GM19438 (cell line): ENCODE results near the gene TNFAIP1.

Experiments used
- ATAC-seq: cut with Tn5 transposase; IDR thresholded peaks from one replicate; pipeline ENCODE4 v1.9.1; 2021; ENCODE audit warnings: low read depth; ENCODE audit not compliant: unreplicated experiment

TNFAIP1 gene

DNA sequence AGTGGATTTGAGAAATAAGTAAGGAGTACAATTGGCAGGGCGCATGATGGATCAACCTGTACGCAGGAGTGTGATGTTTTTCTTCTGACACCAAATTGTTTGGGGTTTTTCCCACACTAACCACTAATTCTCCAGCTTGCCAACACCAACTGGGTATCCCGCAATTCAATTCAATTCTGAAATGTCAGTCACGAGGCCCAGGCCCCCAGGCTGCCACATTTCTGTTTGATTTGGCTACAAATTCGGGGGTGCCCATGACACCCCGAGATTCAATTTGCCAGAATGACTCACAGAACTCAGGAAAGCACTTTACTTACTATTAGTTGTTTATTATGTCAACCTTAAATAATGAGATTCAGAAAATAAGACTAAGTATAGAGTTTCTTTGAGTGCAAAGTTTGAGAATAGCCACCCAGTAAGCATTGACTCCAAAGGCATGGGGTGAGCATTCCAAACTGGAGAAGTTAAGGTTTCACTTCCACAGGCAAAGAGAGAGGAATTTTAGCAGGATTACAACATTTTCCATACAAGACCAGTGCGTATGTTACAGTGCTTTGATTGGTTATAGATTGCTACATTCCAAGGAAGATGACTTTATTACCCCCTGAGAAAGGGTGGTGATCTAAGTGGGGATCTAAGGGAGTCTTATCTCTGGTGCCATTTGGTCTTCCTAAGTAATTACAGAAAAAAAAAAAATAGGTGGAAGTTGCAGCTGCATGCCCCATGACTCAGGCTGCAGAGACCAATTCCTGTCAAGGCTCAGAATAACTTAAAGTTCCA lies 59.0 kb downstream of the TNFAIP1 start:
- ATAC-seq, result no peak

DNA sequence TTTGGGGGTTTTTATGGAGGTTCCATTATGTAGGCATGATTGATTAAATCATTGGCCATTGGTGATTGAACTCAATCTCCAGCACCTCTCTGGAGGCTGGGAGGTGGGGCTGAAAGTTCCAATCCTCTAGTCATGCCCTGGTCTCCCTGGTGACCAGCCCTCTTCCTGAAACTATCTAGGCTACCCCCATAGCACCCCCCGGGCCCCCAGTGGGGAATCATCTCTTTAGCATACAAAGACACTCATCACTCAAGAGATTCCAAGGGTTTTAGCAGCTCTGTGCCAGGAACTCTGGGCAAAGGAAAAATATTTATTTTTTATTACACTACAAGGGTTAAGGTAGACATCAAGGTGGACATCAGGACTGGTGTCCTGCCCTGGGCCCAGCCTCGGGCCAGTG lies 59.9 kb downstream of the TNFAIP1 start:
- no peak for ATAC-seq

DNA sequence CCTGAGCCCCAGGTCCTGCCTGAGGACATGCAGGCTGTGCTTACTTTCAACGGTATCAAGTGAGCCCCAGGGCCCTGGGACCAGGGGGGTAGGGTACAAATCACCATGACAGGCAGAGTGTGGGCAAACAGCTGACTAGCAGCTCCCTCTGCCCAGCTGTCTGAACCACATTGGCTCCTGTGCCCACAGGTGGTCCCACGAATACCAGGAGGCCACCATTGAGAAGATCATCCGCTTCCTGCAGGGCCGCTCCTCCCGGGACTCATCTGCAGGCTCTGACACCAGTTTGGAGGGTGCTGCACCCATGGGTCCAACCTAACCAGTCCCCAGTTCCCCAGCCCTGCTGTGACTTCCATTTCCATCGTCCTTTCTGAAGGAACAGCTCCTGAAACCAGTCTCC lies 60.4 kb downstream of the TNFAIP1 start:
- ATAC-seq, result no peak
